ENCODE measurements around the gene VPS35L.
"Not testable (repeated sequence)": the region's sequence is repeated elsewhere in the genome, so short reads cannot be mapped to it uniquely, and the experiment has no call there.

Gene VPS35L

GRCh38 chr16:19649980-19650379 lies 94.5 kb downstream of the VPS35L start:
- no peak for DNase-seq

DNA sequence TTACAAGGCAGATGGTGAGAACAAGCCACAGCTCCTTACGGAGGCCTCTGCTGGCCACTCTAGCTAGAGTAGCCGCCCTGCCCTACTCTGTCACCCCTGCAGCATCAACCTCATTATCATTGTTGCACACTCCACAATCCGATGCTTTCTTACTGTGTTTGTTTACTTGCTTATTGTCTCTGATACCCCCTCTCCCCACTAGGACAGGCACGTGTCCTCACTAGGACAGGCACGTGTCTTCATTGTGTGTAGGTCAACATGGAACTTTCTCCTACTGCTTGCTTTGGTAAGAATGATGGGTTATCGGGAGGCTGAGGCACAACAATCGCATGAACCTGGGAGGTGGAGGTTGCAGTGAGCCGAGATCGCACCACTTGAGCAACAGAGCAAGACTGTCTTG lies 98.6 kb downstream of the VPS35L start:
- DNase-seq: peak in 2 of 58 donors; percentile 9 to 13

GRCh38 chr16:19655242-19655777 lies 99.8 kb downstream of the VPS35L start:
- DNase-seq: peak in 1 of 58 donors; percentile 6

DNA sequence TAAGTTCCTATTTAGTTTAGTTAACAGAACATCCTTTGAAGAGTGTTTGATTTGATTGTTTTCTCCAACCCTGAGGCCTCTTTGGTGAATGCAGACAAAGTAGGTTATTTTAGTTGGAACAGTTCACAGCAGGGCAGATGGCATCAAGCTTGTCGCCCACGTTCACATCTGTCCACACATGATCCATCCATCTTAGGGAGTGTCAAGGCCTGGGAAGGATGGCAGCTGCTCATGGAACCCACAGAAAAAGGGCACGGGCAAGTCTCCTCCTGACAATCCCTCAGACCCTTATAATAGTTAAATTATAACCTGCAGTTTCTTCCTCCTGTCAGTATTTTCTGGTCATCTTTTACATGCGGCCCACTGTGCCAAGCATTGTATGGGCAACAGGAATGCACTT lies 102.3 kb downstream of the VPS35L start:
- DNase-seq: no peak

DNA sequence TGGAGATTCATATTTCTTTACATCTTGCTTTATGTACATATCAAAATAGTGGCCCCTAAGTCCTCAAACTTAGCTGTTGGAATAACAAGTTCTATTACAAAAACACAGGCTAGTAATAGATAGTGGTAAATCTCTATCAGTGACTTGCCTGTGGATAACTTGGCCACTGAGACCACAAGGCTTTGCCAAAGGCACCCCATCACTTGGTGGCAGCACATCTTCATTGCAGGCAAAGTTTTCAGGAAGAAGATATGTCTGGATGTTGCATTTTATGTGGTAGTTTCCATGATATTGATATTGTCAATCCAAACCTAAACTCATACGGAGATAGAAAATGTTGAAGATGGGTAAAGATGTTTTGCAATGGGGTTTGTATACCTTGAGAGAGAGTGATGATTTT lies 104.1 kb downstream of the VPS35L start:
- peak in 11 of 58 donors; percentile 6 to 36 (median 21) for DNase-seq

DNA sequence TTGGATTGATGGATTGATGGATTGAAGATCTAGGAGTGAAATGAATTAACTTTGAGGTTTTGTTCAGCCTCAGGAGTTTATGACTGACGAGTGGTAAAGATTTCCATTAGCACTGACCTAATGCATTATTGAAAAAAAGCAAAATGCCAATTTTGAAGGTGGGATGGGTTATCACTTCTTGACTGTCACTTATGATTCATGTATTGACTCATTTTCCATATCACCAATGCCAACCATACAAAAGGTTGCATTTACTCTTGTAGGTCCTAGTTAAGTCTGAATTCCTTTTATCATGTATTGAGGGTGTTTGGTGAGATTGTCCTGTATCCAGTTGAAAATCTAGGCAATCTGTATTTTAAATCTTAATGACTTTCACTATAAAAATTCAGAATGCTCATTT lies 104.9 kb downstream of the VPS35L start:
- no peak for DNase-seq

DNA sequence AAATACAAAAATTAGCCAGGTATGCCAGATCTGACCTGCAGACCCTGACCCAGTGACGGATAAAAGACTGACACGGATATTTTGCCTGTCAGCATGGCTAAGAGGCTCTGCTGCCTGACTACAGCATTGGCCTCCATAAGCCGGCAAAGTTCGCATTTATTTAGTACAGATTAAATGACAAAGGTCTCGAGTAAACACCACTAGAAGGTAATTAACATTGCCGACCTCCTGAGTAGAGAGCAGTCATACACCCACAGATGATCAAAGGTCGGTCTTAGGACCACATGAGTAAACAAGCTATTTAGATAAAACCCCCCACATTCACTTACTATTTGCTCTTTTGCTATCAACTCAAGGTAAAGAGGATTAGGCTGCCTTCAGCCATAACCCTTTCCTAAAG lies 106.8 kb downstream of the VPS35L start:
- DNase-seq: no peak

- peak in 1 of 58 donors; percentile 5 for DNase-seq
Observed at GRCh38 chr16:19664166-19664565, 108.7 kb downstream of the VPS35L start.

- DNase-seq: not testable (repeated sequence)
Observed at GRCh38 chr16:19665313-19665712, 109.8 kb downstream of the VPS35L start.

DNA sequence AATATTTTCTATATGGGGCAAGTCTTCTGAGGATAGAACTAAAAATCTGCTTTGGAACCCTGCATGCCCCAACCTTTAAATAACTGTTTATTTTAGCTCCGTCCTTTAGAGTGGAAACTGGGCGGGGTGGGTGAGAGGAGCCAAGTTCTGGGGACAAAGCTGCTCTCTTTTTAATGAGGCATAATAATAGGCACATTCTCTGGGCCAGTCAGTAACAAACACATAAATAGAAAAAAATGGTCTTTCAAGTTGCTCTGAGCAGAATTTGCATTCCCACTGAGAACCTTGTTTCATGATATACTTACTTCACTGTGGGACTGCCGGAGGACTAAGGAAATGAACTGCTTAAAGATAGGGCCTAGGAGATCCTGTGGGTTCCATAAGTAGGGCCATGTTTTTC lies 111.0 kb downstream of the VPS35L start:
- peak in 41 of 58 donors; percentile 8 to 87 (median 37) for DNase-seq

DNA sequence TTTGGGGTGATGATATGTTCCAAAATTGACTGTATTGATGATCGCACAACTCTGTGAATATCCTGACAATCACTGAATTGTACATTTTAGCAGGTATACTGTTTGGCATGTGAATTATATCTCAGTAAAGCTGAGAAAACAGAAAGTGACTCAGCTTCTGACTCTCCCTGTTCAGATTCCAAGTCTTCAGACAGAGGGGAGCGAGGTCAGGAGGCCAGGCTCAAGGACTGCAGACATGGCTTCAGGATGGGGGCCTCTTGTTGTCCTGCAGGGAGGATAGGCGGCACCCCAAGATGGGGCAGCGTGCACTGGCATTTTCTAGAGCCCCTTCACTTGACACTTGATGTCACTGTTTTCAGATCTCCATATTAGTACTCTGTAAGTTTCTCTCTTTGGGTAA lies 116.9 kb downstream of the VPS35L start:
- DNase-seq: no peak

GRCh38 chr16:19674485-19674884 lies 119.0 kb downstream of the VPS35L start:
- no peak for DNase-seq

DNA sequence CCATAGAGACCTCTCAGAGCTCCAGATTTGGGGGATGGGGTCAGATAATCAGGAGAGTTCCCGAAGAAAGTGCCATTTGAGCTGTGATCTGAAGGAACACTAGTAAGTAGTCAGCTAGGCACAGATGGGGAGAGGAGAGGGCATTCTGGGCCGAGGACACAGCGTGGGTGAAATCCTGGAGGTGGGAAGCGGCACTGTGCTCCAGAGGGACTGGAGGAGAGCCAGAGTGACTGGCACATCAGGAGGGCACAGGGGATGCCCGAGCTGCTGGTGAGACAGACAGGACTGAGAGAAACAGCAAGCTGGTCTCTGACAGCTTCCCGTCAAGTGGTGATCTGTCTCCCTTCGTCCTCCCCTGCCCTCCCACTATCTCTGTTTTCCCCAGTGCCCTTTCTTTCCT lies 121.9 kb downstream of the VPS35L start:
- DNase-seq: peak in 5 of 58 donors; percentile 13 to 31 (median 18)

DNA sequence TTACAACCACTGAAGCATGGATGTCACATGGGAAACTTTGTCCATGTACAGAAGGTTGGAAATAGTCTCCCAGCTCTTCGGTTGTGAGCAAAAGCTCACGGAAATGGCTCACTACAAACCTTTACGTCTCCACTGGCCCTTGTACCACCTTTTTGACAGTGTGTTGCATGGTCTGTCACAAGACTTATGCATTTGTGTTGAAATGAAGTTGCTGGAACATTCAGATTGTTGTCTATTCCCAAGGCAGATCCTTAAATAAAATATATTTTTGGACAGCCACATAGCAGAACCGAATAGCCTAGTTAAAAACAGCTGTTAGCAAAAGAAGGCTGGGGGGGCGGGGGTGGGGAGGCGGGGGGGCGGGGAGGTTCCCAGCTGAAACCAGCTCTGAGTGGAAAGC lies 123.3 kb downstream of the VPS35L start:
- DNase-seq: peak in 4 of 58 donors; percentile 14 to 29 (median 18)

- DNase-seq: not testable (repeated sequence)
Observed at GRCh38 chr16:19679281-19679680, 123.8 kb downstream of the VPS35L start.

- DNase-seq: peak in 2 of 58 donors; percentile 11 to 21
Observed at GRCh38 chr16:19680881-19681340, 125.4 kb downstream of the VPS35L start.

- peak in 2 of 58 donors; percentile 10 to 23 for DNase-seq
Observed at GRCh38 chr16:19681637-19682036, 126.1 kb downstream of the VPS35L start.

- DNase-seq: peak in 15 of 58 donors; percentile 17 to 60 (median 28)
Observed at GRCh38 chr16:19683453-19684236, 128.1 kb downstream of the VPS35L start.

DNA sequence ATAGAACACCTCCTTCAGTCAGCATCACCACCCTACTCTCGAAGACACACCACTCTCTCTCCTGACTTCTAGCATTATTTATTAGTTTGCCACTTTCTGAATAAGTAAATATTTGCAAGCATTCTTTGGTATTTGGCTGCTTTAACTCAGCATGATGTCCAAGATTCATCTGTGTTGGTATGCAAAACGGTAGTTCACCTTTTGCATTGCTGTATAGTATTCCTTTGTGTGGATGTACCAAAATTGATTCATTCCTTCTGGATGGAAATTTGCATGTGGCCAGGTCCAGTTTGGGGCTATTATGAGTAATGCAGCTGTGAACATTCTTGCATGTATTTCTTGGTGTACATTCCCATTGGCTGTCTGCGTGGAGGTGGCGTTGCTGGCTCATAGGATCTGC lies 129.7 kb downstream of the VPS35L start:
- DNase-seq: no peak

DNA sequence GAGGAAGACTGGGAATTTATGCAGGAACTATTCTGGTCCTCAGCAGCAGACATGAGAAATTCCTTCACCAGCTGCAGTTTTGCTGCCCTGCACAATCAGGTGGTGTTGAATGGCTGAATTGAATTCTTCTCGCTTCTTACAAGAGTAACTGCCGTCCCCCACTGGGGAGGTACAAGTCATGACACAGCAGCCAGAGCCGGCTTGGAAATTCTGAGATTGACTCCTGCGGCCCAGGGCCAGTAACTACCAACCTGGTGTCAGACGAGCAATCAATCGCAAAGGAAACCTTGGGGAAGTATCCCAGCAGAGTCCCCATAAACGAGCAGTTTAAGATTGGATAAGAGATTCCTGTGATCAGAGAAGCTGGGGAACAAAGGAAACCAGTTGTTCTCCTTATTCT lies 131.8 kb downstream of the VPS35L start:
- no peak for DNase-seq

DNA sequence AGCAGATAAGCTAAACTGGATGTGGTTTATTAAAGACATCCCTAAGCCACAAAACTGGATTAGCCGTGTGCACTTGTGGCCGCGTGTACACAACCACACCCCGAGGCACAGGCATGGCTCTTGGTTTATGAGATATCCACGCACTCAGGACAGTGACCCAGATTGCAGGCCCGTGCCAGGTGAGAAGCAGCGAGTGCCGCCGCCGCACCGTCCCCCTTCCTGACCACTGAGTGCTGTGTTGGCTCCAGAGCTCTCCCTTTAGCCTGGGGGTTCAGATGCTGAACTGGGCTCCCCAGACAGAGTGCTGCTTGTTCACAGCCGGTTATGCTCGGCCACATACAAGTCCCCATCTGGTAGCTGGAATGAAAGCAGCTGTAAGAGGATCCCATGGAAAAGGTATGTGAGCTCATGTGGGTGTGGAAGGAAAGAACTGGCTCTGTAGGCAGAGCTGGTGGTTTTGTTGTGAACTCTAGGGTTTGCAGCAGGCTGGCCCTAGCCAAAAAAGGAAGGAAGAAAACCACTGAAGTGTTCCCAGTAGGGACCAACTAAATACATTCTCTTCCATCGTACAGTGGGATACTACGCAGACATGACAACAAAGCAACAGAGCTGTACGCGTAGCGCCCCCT lies 133.0 kb downstream of the VPS35L start:
- DNase-seq: no peak

GRCh38 chr16:19689342-19689741 lies 133.8 kb downstream of the VPS35L start:
- DNase-seq: no peak

Measured in anterior cingulate cortex (tissue), 58 donors.